Measurements from ENCODE around the gene CLEC4M.

GRCh38 chr19:7773841-7774240 lies 10.8 kb downstream of the CLEC4M start:
- TF ChIP-seq GATA2 (IDR thresholded peaks at IDR 0.05; ENCODE audit: low read depth, low read length) (no peak), GATA3 (IDR thresholded peaks at IDR 0.05; ENCODE audit: low read depth, low read length) (no peak)

Data from SH-SY5Y (cell line).